ENCODE data around the gene TENM4. TPM values are rescaled to one million over a fixed set of nuclear protein-coding genes. Genes with fewer than 3 reads are reported as not detected.

TENM4 gene
- total RNA-seq, 2 donors from 2014 or later = 2.6 to 6.8 TPM

DNA sequence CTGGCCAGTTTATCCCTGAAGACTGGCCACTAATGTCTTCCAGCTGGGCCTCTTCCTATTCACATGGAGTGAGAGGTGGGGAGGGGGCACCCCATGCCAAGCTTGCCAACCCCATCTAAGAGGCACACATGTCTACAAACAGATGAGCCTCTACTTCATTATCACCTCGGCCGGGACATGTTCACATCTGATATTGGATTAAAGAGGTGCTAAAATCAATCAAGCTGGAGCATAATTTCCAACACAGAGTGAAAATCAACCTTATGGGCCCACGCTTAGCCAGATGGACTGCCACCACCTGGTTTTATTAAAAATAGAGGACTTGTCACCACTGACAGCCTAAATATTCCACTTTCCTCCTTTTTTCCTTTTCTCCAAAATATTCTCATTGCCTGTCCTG lies 703.5 kb downstream of the TENM4 start:
- intact Hi-C loops (cut with DNase I) = no loop called here
- H3K9me3 ChIP-seq = no peaks in the 10 kb centered on the region
- no peak overlapping the region for H3K4me3 ChIP-seq
- DNase-seq (ENCODE audit: low spot score) = no peak
- no peaks in the 10 kb centered on the region for H3K36me3 ChIP-seq
- TF ChIP-seq, protein P1, sequence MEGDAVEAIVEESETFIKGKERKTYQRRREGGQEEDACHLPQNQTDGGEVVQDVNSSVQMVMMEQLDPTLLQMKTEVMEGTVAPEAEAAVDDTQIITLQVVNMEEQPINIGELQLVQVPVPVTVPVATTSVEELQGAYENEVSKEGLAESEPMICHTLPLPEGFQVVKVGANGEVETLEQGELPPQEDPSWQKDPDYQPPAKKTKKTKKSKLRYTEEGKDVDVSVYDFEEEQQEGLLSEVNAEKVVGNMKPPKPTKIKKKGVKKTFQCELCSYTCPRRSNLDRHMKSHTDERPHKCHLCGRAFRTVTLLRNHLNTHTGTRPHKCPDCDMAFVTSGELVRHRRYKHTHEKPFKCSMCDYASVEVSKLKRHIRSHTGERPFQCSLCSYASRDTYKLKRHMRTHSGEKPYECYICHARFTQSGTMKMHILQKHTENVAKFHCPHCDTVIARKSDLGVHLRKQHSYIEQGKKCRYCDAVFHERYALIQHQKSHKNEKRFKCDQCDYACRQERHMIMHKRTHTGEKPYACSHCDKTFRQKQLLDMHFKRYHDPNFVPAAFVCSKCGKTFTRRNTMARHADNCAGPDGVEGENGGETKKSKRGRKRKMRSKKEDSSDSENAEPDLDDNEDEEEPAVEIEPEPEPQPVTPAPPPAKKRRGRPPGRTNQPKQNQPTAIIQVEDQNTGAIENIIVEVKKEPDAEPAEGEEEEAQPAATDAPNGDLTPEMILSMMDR (IDR thresholded peaks at IDR 0.05) = no peak
- TF ChIP-seq POLR2A (IDR thresholded peaks at IDR 0.05) (no peak), POLR2AphosphoS5 (IDR thresholded peaks at IDR 0.05) (no peak)
- H3K27ac ChIP-seq = no peak overlapping the region
- 98% methylated on average over 3 of the region's 3 CpGs for WGBS
- no peaks in the 10 kb centered on the region for H3K4me1 ChIP-seq (replicated peaks)
- no peaks in the 10 kb centered on the region for H3K27me3 ChIP-seq (replicated peaks; ENCODE audit: insufficient read depth)

DNA sequence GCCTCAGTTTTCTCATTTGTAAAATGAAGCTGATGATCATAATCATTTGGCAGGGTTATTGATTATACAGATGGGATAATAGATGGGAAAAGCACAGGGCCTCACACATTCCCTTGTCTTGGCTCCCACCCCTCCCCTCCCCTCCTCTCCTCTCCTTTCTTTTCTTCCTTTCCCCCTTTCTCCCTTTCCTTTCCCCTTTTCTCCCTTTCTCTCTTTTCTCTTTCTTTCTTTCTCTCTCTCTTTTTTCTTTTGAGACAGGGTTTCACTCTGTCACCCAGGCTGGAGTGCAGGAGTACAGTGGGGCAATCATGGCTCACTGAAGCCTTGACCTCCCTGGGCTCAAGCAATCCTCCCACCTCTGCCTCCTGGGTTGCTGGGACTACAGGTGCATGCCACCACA lies 705.1 kb downstream of the TENM4 start:
- intact Hi-C loops (cut with DNase I) = no loop called here
- no peak for DNase-seq (ENCODE audit: low spot score)
- Histone ChIP-seq H3K4me3 (no peak overlapping the region), H3K27ac (no peak overlapping the region), H3K9me3 (no peaks in the 10 kb centered on the region), H3K36me3 (no peaks in the 10 kb centered on the region), H3K4me1 (replicated peaks) (no peaks in the 10 kb centered on the region), H3K27me3 (replicated peaks; ENCODE audit: insufficient read depth) (no peaks in the 10 kb centered on the region)
- TF ChIP-seq, protein P1 (IDR thresholded peaks at IDR 0.05) = no peak
- TF ChIP-seq POLR2A (IDR thresholded peaks at IDR 0.05) = no peak
- TF ChIP-seq POLR2AphosphoS5 (IDR thresholded peaks at IDR 0.05) = no peak

DNA sequence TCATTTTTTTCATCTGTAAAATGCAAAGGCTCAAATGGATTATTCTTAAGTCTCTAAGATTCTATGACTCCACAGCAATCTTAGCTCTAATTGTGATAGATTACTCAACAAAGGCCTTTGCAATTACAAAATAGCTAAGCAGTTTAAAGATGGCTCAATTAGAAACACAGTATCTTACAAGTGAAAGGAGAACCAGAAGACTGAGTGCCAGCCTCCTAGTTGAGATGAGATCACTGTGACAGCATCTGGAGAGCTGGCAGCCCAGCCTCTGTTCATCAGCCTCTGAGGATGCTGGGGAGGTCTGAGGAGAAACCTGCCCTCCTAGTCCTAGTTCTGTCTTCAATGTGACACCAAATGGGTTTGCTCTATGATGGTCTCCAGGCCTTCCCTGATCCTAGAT lies 707.8 kb downstream of the TENM4 start:
- Histone ChIP-seq H3K27ac (no peak overlapping the region), H3K27me3 (replicated peaks; ENCODE audit: insufficient read depth) (no peaks in the 10 kb centered on the region)
- intact Hi-C loops (cut with DNase I) = no loop called here

DNA sequence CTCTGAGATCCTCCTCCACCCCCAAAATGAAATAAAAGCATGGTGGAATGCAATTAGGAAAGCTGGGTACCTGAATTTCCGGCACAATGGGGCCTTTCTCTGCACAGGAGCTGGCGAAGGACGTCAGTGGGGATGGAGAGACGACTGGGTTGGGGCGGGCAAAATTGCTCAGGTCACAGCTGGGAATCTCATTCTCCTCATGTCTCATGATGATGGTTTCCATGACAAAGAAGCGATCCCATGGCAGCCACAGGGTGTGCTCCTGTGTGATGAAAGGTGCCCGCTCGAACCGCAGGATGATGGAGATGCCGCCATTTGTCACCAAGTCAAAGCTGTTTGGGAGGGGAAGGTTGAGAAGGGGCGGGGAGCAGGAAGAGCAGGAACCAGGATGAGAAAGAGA lies 708.6 kb downstream of the TENM4 start:
- Histone ChIP-seq H3K36me3 (no peaks in the 10 kb centered on the region), H3K4me1 (replicated peaks) (no peaks in the 10 kb centered on the region), H3K27ac (no peak overlapping the region), H3K27me3 (replicated peaks; ENCODE audit: insufficient read depth) (no peaks in the 10 kb centered on the region), H3K9me3 (no peaks in the 10 kb centered on the region), H3K4me3 (no peak overlapping the region)
- intact Hi-C loops (cut with DNase I) = no loop called here
- TF ChIP-seq POLR2A (IDR thresholded peaks at IDR 0.05) (no peak), POLR2AphosphoS5 (IDR thresholded peaks at IDR 0.05) (no peak)
- TF ChIP-seq, protein P1 (IDR thresholded peaks at IDR 0.05) = no peak
- DNase-seq (ENCODE audit: low spot score) = no peak
- 92% methylated on average over 11 of the region's 11 CpGs for WGBS

More for the DNA sequence above, 707.8 kb downstream of the TENM4 start:
- TF ChIP-seq, protein P1 (IDR thresholded peaks at IDR 0.05) = no peak
- TF ChIP-seq POLR2AphosphoS5 (IDR thresholded peaks at IDR 0.05) = no peak
- no peak for TF ChIP-seq POLR2A (IDR thresholded peaks at IDR 0.05)
- no peaks in the 10 kb centered on the region for H3K4me1 ChIP-seq (replicated peaks)
- H3K4me3 ChIP-seq = no peak overlapping the region
- no peaks in the 10 kb centered on the region for H3K36me3 ChIP-seq
- H3K9me3 ChIP-seq = no peaks in the 10 kb centered on the region
- DNase-seq (ENCODE audit: low spot score) = no peak

DNA sequence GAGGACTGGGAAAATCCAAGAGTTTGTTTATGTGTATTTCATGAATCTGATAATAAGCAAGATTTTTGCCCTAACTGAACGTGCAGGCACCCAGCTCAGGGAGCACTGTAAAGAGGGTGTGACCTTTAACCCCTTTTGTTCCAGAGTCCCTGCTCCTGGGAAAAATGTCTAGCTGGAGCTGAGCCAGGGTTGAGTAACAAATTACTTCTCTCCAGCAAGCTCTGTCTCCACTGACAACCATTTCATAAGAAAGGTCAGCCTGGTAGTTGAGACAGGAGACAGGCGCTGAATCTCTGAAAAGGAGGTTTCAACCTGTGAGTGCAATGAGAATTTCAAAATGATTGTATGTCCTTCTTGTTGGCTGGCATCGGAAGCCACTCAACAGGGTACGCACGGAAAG lies 709.8 kb downstream of the TENM4 start:
- DNase-seq (ENCODE audit: low spot score) = no peak
- H3K27ac ChIP-seq = no peak overlapping the region
- H3K4me3 ChIP-seq = no peak overlapping the region
- intact Hi-C loops (cut with DNase I) = no loop called here
- H3K9me3 ChIP-seq = no peaks in the 10 kb centered on the region
- WGBS = 60% methylated on average over 5 of the region's 5 CpGs
- no peaks in the 10 kb centered on the region for H3K27me3 ChIP-seq (replicated peaks; ENCODE audit: insufficient read depth)
- no peaks in the 10 kb centered on the region for H3K4me1 ChIP-seq (replicated peaks)
- TF ChIP-seq POLR2A (IDR thresholded peaks at IDR 0.05) = no peak
- TF ChIP-seq POLR2AphosphoS5 (IDR thresholded peaks at IDR 0.05) = no peak
- TF ChIP-seq, protein P1 (IDR thresholded peaks at IDR 0.05) = no peak
- no peaks in the 10 kb centered on the region for H3K36me3 ChIP-seq
